Measurements from ENCODE around the gene SYCP3. TPM values are rescaled to one million over a fixed set of nuclear protein-coding genes. Genes with fewer than 3 reads are reported as not detected.

The SYCP3 gene
- total RNA-seq, 2 donors from 2014 or later = 2.4 to 2.9 TPM

GRCh38 chr12:101719566-101719965 is 19.7 kb downstream of the SYCP3 start:
- no peak for ATAC-seq
- DNase-seq (ENCODE audit: low spot score) = no peak
- no peaks in the 10 kb centered on the region for H3K9me3 Mint-ChIP-seq
- no peak overlapping the region for H3K4me3 Mint-ChIP-seq
- no peak overlapping the region for H3K27ac Mint-ChIP-seq
- no peaks in the 10 kb centered on the region for H3K36me3 Mint-ChIP-seq
- H3K4me1 Mint-ChIP-seq (ENCODE audit: low read depth in 2 of 2) = no peaks in the 10 kb centered on the region
- H3K27me3 Mint-ChIP-seq = no peaks in the 10 kb centered on the region

- H3K4me1 Mint-ChIP-seq (ENCODE audit: low read depth in 2 of 2) = no peaks in the 10 kb centered on the region
- no peaks in the 10 kb centered on the region for H3K36me3 Mint-ChIP-seq
- no peaks in the 10 kb centered on the region for H3K9me3 Mint-ChIP-seq
- H3K4me3 Mint-ChIP-seq = no peak overlapping the region
- H3K27me3 Mint-ChIP-seq = no peaks in the 10 kb centered on the region
- no peak for DNase-seq (ENCODE audit: low spot score)
- no peak overlapping the region for H3K27ac Mint-ChIP-seq
- ATAC-seq = no peak
These were observed 24.3 kb downstream of the SYCP3 start for GRCh38 chr12:101714877-101715444.

GRCh38 chr12:101713930-101714329 is 25.3 kb downstream of the SYCP3 start:
- DNase-seq (ENCODE audit: low spot score) (no peak), ATAC-seq (no peak)
- Mint-ChIP-seq H3K27ac (no peak overlapping the region), H3K4me1 (ENCODE audit: low read depth in 2 of 2) (peaks cover 4 to 8% of the 10 kb centered on the region in 2 donors), H3K27me3 (no peaks in the 10 kb centered on the region), H3K36me3 (no peaks in the 10 kb centered on the region), H3K9me3 (no peaks in the 10 kb centered on the region), H3K4me3 (no peak overlapping the region)

- peaks cover 4 to 8% of the 10 kb centered on the region in 2 donors for H3K4me1 Mint-ChIP-seq (ENCODE audit: low read depth in 2 of 2)
- no peak for ATAC-seq
- DNase-seq (ENCODE audit: low spot score) = no peak
- H3K27me3 Mint-ChIP-seq = no peaks in the 10 kb centered on the region
- H3K4me3 Mint-ChIP-seq = no peak overlapping the region
- no peaks in the 10 kb centered on the region for H3K36me3 Mint-ChIP-seq
- H3K27ac Mint-ChIP-seq = no peak overlapping the region
- no peaks in the 10 kb centered on the region for H3K9me3 Mint-ChIP-seq
These were observed 26.1 kb downstream of the SYCP3 start for GRCh38 chr12:101713059-101713682.

- no peak for DNase-seq (ENCODE audit: low spot score)
- Mint-ChIP-seq H3K27me3 (no peaks in the 10 kb centered on the region), H3K4me1 (ENCODE audit: low read depth in 2 of 2) (peaks cover 4 to 8% of the 10 kb centered on the region in 2 donors), H3K36me3 (no peaks in the 10 kb centered on the region), H3K4me3 (no peak overlapping the region), H3K9me3 (no peaks in the 10 kb centered on the region), H3K27ac (no peak overlapping the region)
- no peak for ATAC-seq
These were observed 29.0 kb downstream of the SYCP3 start for GRCh38 chr12:101710288-101710687.

GRCh38 chr12:101707131-101707782 is 32.0 kb downstream of the SYCP3 start:
- ATAC-seq = no peak
- no peak overlapping the region for H3K27ac Mint-ChIP-seq
- H3K4me3 Mint-ChIP-seq = no peak overlapping the region
- no peaks in the 10 kb centered on the region for H3K27me3 Mint-ChIP-seq
- peaks cover 4 to 8% of the 10 kb centered on the region in 2 donors for H3K4me1 Mint-ChIP-seq (ENCODE audit: low read depth in 2 of 2)
- no peaks in the 10 kb centered on the region for H3K9me3 Mint-ChIP-seq
- no peaks in the 10 kb centered on the region for H3K36me3 Mint-ChIP-seq
- DNase-seq (ENCODE audit: low spot score) = no peak

- H3K27me3 Mint-ChIP-seq = no peaks in the 10 kb centered on the region
These were observed 32.9 kb downstream of the SYCP3 start for GRCh38 chr12:101706403-101706802.

GRCh38 chr12:101703487-101703886 is 35.8 kb downstream of the SYCP3 start:
- Mint-ChIP-seq H3K27ac (no peak overlapping the region), H3K9me3 (no peaks in the 10 kb centered on the region), H3K36me3 (no peaks in the 10 kb centered on the region), H3K4me3 (no peak overlapping the region), H3K27me3 (peaks cover 0 to 2% of the 10 kb centered on the region in 2 donors), H3K4me1 (ENCODE audit: low read depth in 2 of 2) (peaks cover 6 to 19% of the 10 kb centered on the region in 2 donors)
- ATAC-seq = no peak
- DNase-seq (ENCODE audit: low spot score) = no peak

More at GRCh38 chr12:101706403-101706802, 32.9 kb downstream of the SYCP3 start:
- Mint-ChIP-seq H3K27ac (no peak overlapping the region), H3K36me3 (no peaks in the 10 kb centered on the region), H3K9me3 (no peaks in the 10 kb centered on the region), H3K4me3 (no peak overlapping the region), H3K4me1 (ENCODE audit: low read depth in 2 of 2) (peaks cover 4 to 9% of the 10 kb centered on the region in 2 donors)
- ATAC-seq (no peak), DNase-seq (ENCODE audit: low spot score) (no peak)

- Mint-ChIP-seq H3K9me3 (no peaks in the 10 kb centered on the region), H3K4me3 (peak overlapping the region; percentile 87), H3K36me3 (no peaks in the 10 kb centered on the region), H3K4me1 (ENCODE audit: low read depth in 2 of 2) (peaks cover 17 to 30% of the 10 kb centered on the region in 2 donors), H3K27me3 (peaks cover 0 to 2% of the 10 kb centered on the region in 2 donors), H3K27ac (no peak overlapping the region)
- ATAC-seq (no peak), DNase-seq (ENCODE audit: low spot score) (no peak)
These were observed 38.9 kb downstream of the SYCP3 start for GRCh38 chr12:101700299-101700820.

GRCh38 chr12:101698800-101699347 is 40.4 kb downstream of the SYCP3 start:
- DNase-seq (ENCODE audit: low spot score) (no peak), ATAC-seq (no peak)
- H3K9me3 Mint-ChIP-seq = no peaks in the 10 kb centered on the region
- H3K36me3 Mint-ChIP-seq = no peaks in the 10 kb centered on the region
- peaks cover 0 to 2% of the 10 kb centered on the region in 2 donors for H3K27me3 Mint-ChIP-seq
- H3K27ac Mint-ChIP-seq = peak overlapping the region; percentile 17 to 69
- peaks cover 17 to 30% of the 10 kb centered on the region in 2 donors for H3K4me1 Mint-ChIP-seq (ENCODE audit: low read depth in 2 of 2)
- peak overlapping the region; percentile 87 for H3K4me3 Mint-ChIP-seq

GRCh38 chr12:101697930-101698799 is 41.1 kb downstream of the SYCP3 start:
- no peak for DNase-seq (ENCODE audit: low spot score)
- Mint-ChIP-seq H3K36me3 (no peaks in the 10 kb centered on the region), H3K27ac (peak overlapping the region; percentile 17 to 69), H3K4me1 (ENCODE audit: low read depth in 2 of 2) (peaks cover 17 to 30% of the 10 kb centered on the region in 2 donors), H3K9me3 (no peaks in the 10 kb centered on the region), H3K27me3 (peaks cover 0 to 2% of the 10 kb centered on the region in 2 donors), H3K4me3 (peak overlapping the region; percentile 87)
- ATAC-seq = peak; percentile 65 to 70

- no peaks in the 10 kb centered on the region for H3K9me3 Mint-ChIP-seq
- H3K27me3 Mint-ChIP-seq = peaks cover 0 to 2% of the 10 kb centered on the region in 2 donors
- H3K4me3 Mint-ChIP-seq = peak within 1 kb of the TSS; percentile 92
- DNase-seq (ENCODE audit: low spot score) (peak; percentile 69), ATAC-seq (peak; percentile 82 to 87)
- peaks cover 17 to 30% of the 10 kb centered on the region in 2 donors for H3K4me1 Mint-ChIP-seq (ENCODE audit: low read depth in 2 of 2)
- H3K36me3 Mint-ChIP-seq = no peaks in the 10 kb centered on the region
- peak within 1 kb of the TSS; percentile 56 to 70 for H3K27ac Mint-ChIP-seq
These were observed 41.9 kb downstream of the SYCP3 start, which contains the start of gene CHPT1 for GRCh38 chr12:101697197-101697929. Gene CHPT1, plus strand, starts transcription at chr12:101697640. Its CDS starts 222 bp downstream, at chr12:101697862.

All from natural killer cell treated with Interleukin-12 subunit alpha and Interleukin-12 subunit beta and Interleukin-15 and Interleukin-18, amount 100 ng/mL, for 72 hours (primary cell).